ENCODE data around the gene SCFD2. TPM values are rescaled to one million over a fixed set of nuclear protein-coding genes. Genes with fewer than 3 reads are reported as not detected.

SCFD2 gene
- total and polyA plus RNA-seq, 4 donors, result 4.3 to 28.8 (median 7.4) TPM

GRCh38 chr4:53162969-53163368, 202.9 kb downstream of the SCFD2 start:
- no peak for TF ChIP-seq SP1 (IDR thresholded peaks at IDR 0.05)
- no peak for TF ChIP-seq FOXA2 (IDR thresholded peaks at IDR 0.05)
- no peak for TF ChIP-seq JUND (IDR thresholded peaks at IDR 0.05)
- TF ChIP-seq RAD21 (IDR thresholded peaks at IDR 0.05), result no peak
- TF ChIP-seq FOXA1 (IDR thresholded peaks at IDR 0.05), result no peak
- no peak for TF ChIP-seq MAX (IDR thresholded peaks at IDR 0.05)
- no peak for TF ChIP-seq ZBTB33 (IDR thresholded peaks at IDR 0.05)
- TF ChIP-seq NR2F2 (IDR thresholded peaks at IDR 0.05), result no peak
- TF ChIP-seq GABPA (IDR thresholded peaks at IDR 0.05 in 1 of 2, conservative IDR thresholded peaks at IDR 0.05 in 1 of 2), result no peak
- TF ChIP-seq REST (IDR thresholded peaks at IDR 0.05), result no peak
- TF ChIP-seq TAF1 (conservative IDR thresholded peaks at IDR 0.05), result no peak
- TF ChIP-seq EGR1 (IDR thresholded peaks at IDR 0.05; ENCODE audit: low read depth in 2 of 2), result no peak
- no peak for TF ChIP-seq YY1 (IDR thresholded peaks at IDR 0.05)
- TF ChIP-seq CTCF (IDR thresholded peaks at IDR 0.05; ENCODE audit: low read depth, low read length, missing input control), result no peak
- TF ChIP-seq HNF4G (IDR thresholded peaks at IDR 0.05), result no peak
- TF ChIP-seq HNF4A (conservative IDR thresholded peaks at IDR 0.05), result no peak
- no peak for TF ChIP-seq RXRA (IDR thresholded peaks at IDR 0.05)
- TF ChIP-seq ATF3 (IDR thresholded peaks at IDR 0.05), result no peak
- Histone ChIP-seq H3K9me3 (ENCODE audit: control insufficient read depth in 4 of 4, low read length in 3 of 4) (no peaks in the 10 kb centered on the region), H3K36me3 (ENCODE audit: control insufficient read depth in 4 of 4, insufficient read depth in 3 of 4, low read depth in 1 of 4, low read length in 3 of 4) (no peaks in the 10 kb centered on the region), H3K9ac (ENCODE audit: low read depth in 1 of 2, low read length in 2 of 2) (no peak overlapping the region), H3K27me3 (ENCODE audit: control insufficient read depth in 4 of 4, insufficient read depth in 4 of 4, low read length in 3 of 4) (no peaks in the 10 kb centered on the region), H3K4me1 (ENCODE audit: control insufficient read depth in 4 of 4, insufficient read depth in 4 of 4, low read length in 3 of 4) (peaks cover 0 to 14% (median 10%) of the 10 kb centered on the region in 4 donors), H3K27ac (ENCODE audit: low read depth in 1 of 2, low read length in 2 of 2) (no peak overlapping the region), H3K4me3 (ENCODE audit: low read depth in 1 of 3, low read length in 3 of 3) (no peak overlapping the region)
- WGBS, result 64% methylated on average over 2 of the region's 2 CpGs
- DNase-seq (ENCODE audit: low spot score), result no peak
